NCI-H128 (cell line): ENCODE data around the gene SGMS1.
"Not testable (repeated sequence)": the region's sequence is repeated elsewhere in the genome, so short reads cannot be mapped to it uniquely, and the experiment has no call there.

Experiments
- DNase-seq: peaks from one replicate; lab custom pipeline; 2025; ENCODE audit not compliant: unreplicated experiment; lab: John Stamatoyannopoulos, UW

SGMS1 gene

GRCh38 chr10:50286996-50287803 is 336.6 kb downstream of the SGMS1 start:
- no peak for DNase-seq

GRCh38 chr10:50286517-50286916 is 337.2 kb downstream of the SGMS1 start:
- no peak for DNase-seq

- DNase-seq, result no peak
These were observed 341.7 kb downstream of the SGMS1 start for GRCh38 chr10:50281967-50282522.

GRCh38 chr10:50281210-50281966 is 342.4 kb downstream of the SGMS1 start:
- DNase-seq, result no peak

GRCh38 chr10:50280049-50280841 is 343.5 kb downstream of the SGMS1 start:
- no peak for DNase-seq

GRCh38 chr10:50279489-50279888 is 344.3 kb downstream of the SGMS1 start:
- DNase-seq, result no peak

- no peak for DNase-seq
These were observed 348.0 kb downstream of the SGMS1 start for GRCh38 chr10:50275650-50276235.

- no peak for DNase-seq
These were observed 351.2 kb downstream of the SGMS1 start for GRCh38 chr10:50272531-50272930.

- no peak for DNase-seq
These were observed 352.0 kb downstream of the SGMS1 start for GRCh38 chr10:50271564-50272250.

- not testable (repeated sequence) for DNase-seq
These were observed 355.9 kb downstream of the SGMS1 start for GRCh38 chr10:50267877-50268276.

- DNase-seq, result not testable (repeated sequence)
These were observed 361.1 kb downstream of the SGMS1 start for GRCh38 chr10:50262625-50263024.

GRCh38 chr10:50260791-50261281 is 362.9 kb downstream of the SGMS1 start:
- DNase-seq, result no peak
